ENCODE data around the gene DGKE. TPM values are rescaled to one million over a fixed set of nuclear protein-coding genes. Genes with fewer than 3 reads are reported as not detected.

Gene DGKE
- total and polyA plus RNA-seq, 3 donors from 2014 or later = 13.3 to 27.7 (median 26.3) TPM

- intact Hi-C loops (cut with DNase I; ENCODE audit: low total_unique reads) = no loop called here
- Histone ChIP-seq H3K9me3 (no peaks in the 10 kb centered on the region), H3K36me3 (ENCODE audit: low read depth, missing control alignments) (no peaks in the 10 kb centered on the region), H3K4me1 (no peaks in the 10 kb centered on the region), H3K27me3 (no peaks in the 10 kb centered on the region), H3K27ac (no peak overlapping the region), H3K4me3 (no peak overlapping the region)
- 85 to 95% methylated on average over 3 of the region's 3 CpGs for WGBS, 2 donors
- DNase-seq = no peak
- TF ChIP-seq POLR2A (IDR thresholded peaks at IDR 0.05) (no peak), CTCF (IDR thresholded peaks at IDR 0.05) (no peak)
Measured at GRCh38 chr17:56821847-56822534, 12.0 kb upstream of the DGKE start.

GRCh38 chr17:56822725-56823124 is 11.2 kb upstream of the DGKE start:
- TF ChIP-seq CTCF (IDR thresholded peaks at IDR 0.05) (no peak), POLR2A (IDR thresholded peaks at IDR 0.05) (no peak)
- Histone ChIP-seq H3K27ac (no peak overlapping the region), H3K9me3 (no peaks in the 10 kb centered on the region), H3K27me3 (no peaks in the 10 kb centered on the region), H3K4me3 (no peak overlapping the region), H3K36me3 (ENCODE audit: low read depth, missing control alignments) (no peaks in the 10 kb centered on the region), H3K4me1 (no peaks in the 10 kb centered on the region)
- WGBS, 2 donors = 61 to 78% methylated on average over 5 of the region's 5 CpGs
- no peak for DNase-seq
- intact Hi-C loops (cut with DNase I; ENCODE audit: low total_unique reads) = no loop called here

- Histone ChIP-seq H3K4me1 (no peaks in the 10 kb centered on the region), H3K9me3 (no peaks in the 10 kb centered on the region), H3K4me3 (no peak overlapping the region), H3K27me3 (no peaks in the 10 kb centered on the region), H3K27ac (no peak overlapping the region), H3K36me3 (ENCODE audit: low read depth, missing control alignments) (no peaks in the 10 kb centered on the region)
- no peak for DNase-seq
- intact Hi-C loops (cut with DNase I; ENCODE audit: low total_unique reads) = no loop called here
- WGBS, 2 donors = 72 to 75% methylated on average over 2 of the region's 2 CpGs
- TF ChIP-seq CTCF (IDR thresholded peaks at IDR 0.05) = no peak
- TF ChIP-seq POLR2A (IDR thresholded peaks at IDR 0.05) = no peak
Measured at GRCh38 chr17:56823848-56824247, 10.1 kb upstream of the DGKE start.

GRCh38 chr17:56824503-56824902 is 9.4 kb upstream of the DGKE start:
- Histone ChIP-seq H3K9me3 (no peaks in the 10 kb centered on the region), H3K4me3 (no peak overlapping the region), H3K4me1 (no peaks in the 10 kb centered on the region), H3K36me3 (ENCODE audit: low read depth, missing control alignments) (no peaks in the 10 kb centered on the region), H3K27ac (no peak overlapping the region), H3K27me3 (no peaks in the 10 kb centered on the region)
- intact Hi-C loops (cut with DNase I; ENCODE audit: low total_unique reads) = no loop called here
- no peak for DNase-seq
- TF ChIP-seq POLR2A (IDR thresholded peaks at IDR 0.05) = no peak
- TF ChIP-seq CTCF (IDR thresholded peaks at IDR 0.05) = no peak
- 91 to 100% methylated on average over 1 of the region's 1 CpG for WGBS, 2 donors
